Neural progenitor cell (in vitro differentiated cells): ENCODE measurements around the gene PRKCE. TPM values are rescaled to one million over a fixed set of nuclear protein-coding genes. Genes with fewer than 3 reads are reported as not detected.

Experiments
- DNase-seq: peaks from one replicate; pipeline ENCODE4 v3.0.0-alpha.2; 2016; ENCODE audit warnings: low spot score
- H2AFZ ChIP-seq: fragments of 200-600 bp; sonication (generic); replicated peaks from 2 replicates; pipeline ENCODE4 v1.6.1; 2016; ENCODE audit warnings: antibody characterized with exemption
- H3F3A ChIP-seq: fragments of 200-600 bp; sonication (generic); 2 replicates; pipeline ENCODE4 v1.6.1; 2016; ENCODE audit warnings: antibody characterized with exemption, low read depth
- H3K27ac ChIP-seq: fragments of 200-600 bp; sonication (generic); 2 replicates; pipeline ENCODE4 v1.5.1; 2016; ENCODE audit warnings: mild to moderate bottlenecking
- H3K27me3 ChIP-seq: fragments of 200-600 bp; sonication (generic); 2 replicates; pipeline ENCODE4 v1.6.1; 2016; ENCODE audit warnings: mild to moderate bottlenecking, moderate library complexity
- H3K36me3 ChIP-seq: fragments of 200-600 bp; sonication (generic); 2 replicates; pipeline ENCODE4 v1.5.1; 2016
- H3K4me1 ChIP-seq: fragments of 200-600 bp; sonication (generic); 2 replicates; pipeline ENCODE4 v1.6.1; 2016; ENCODE audit warnings: mixed run types
- H3K4me2 ChIP-seq: fragments of 200-600 bp; sonication (generic); 2 replicates; pipeline ENCODE4 v1.6.1; 2016
- H3K4me3 ChIP-seq: fragments of 200-600 bp; sonication (generic); 2 replicates; pipeline ENCODE4 v1.5.1; 2016
- H3K79me2 ChIP-seq: fragments of 200-600 bp; sonication (generic); 2 replicates; pipeline ENCODE4 v1.6.1; 2016; ENCODE audit warnings: low read depth
- H3K9ac ChIP-seq: fragments of 200-600 bp; sonication (generic); 2 replicates; pipeline ENCODE4 v1.6.1; 2016
- H3K9me3 ChIP-seq: fragments of 200-600 bp; sonication (generic); 2 replicates; pipeline ENCODE4 v1.5.1; 2016; ENCODE audit warnings: low read depth
- H4K20me1 ChIP-seq: fragments of 200-600 bp; sonication (generic); 2 replicates; pipeline ENCODE4 v1.6.1; 2016; ENCODE audit warnings: low read depth
- H3K27ac Mint-ChIP-seq: 3 replicates; pipeline ENCODE4 v1.8.0; 2021; ENCODE audit warnings: mixed read lengths
- H3K27me3 Mint-ChIP-seq: 2 replicates; pipeline ENCODE4 v1.8.0; 2022; ENCODE audit warnings: low read depth, mild to moderate bottlenecking, inconsistent platforms, moderate library complexity, mixed read lengths; ENCODE audit not compliant: insufficient read depth
- H3K36me3 Mint-ChIP-seq: 3 replicates; pipeline ENCODE4 v1.8.0; 2021; ENCODE audit warnings: mixed read lengths
- H3K4me1 Mint-ChIP-seq: 3 replicates; pipeline ENCODE4 v1.8.0; 2021; ENCODE audit warnings: mixed read lengths
- H3K4me3 Mint-ChIP-seq: 3 replicates; pipeline ENCODE4 v1.8.0; 2021; ENCODE audit warnings: mild to moderate bottlenecking, moderate library complexity, mixed read lengths
- H3K9me3 Mint-ChIP-seq: 3 replicates; pipeline ENCODE4 v1.8.0; 2020; ENCODE audit warnings: mixed read lengths
- CTCF ChIP-seq: fragments of 200-600 bp; sonication (generic); IDR thresholded peaks from 2 replicates; pipeline ENCODE4 v1.5.1; 2017; ENCODE audit warnings: antibody characterized with exemption, mild to moderate bottlenecking
- EZH2 ChIP-seq: fragments of 200-600 bp; sonication (generic); IDR thresholded peaks from 2 replicates; pipeline ENCODE4 v1.6.1; 2017; ENCODE audit warnings: antibody characterized with exemption, mild to moderate bottlenecking, moderate library complexity
- EZH2phosphoT487 ChIP-seq: fragments of 200-600 bp; sonication (generic); IDR thresholded peaks from 2 replicates; pipeline ENCODE4 v1.6.1; 2017; ENCODE audit warnings: antibody characterized with exemption
- total RNA-seq: library from RNA; depleted of rRNA; stranded (reverse); fragments of >200 nt; gene quantifications from 2 replicates; pipeline ENCODE4 v1.2.3, GENCODE V29; 2015; ENCODE audit warnings: low replicate concordance

PRKCE gene
- total RNA-seq, 1 donor from 2014 or later = 4.1 TPM

GRCh38 chr2:45816272-45816671 is 164.8 kb downstream of the PRKCE start:
- no peaks in the 10 kb centered on the region for H3K9me3 ChIP-seq
- H3K4me1 ChIP-seq = peaks cover 48% of the 10 kb centered on the region
- H3K36me3 ChIP-seq = no peaks in the 10 kb centered on the region
- peaks cover 2% of the 10 kb centered on the region for H3K36me3 Mint-ChIP-seq
- no peak overlapping the region for H3K27ac Mint-ChIP-seq
- no peaks in the 10 kb centered on the region for H3K27me3 ChIP-seq
- no peak overlapping the region for H2AFZ ChIP-seq
- no peak overlapping the region for H3K27ac ChIP-seq
- H3K9ac ChIP-seq = no peak overlapping the region
- TF ChIP-seq EZH2 (no peak), EZH2phosphoT487 (no peak), CTCF (no peak)
- DNase-seq = no peak
- no peaks in the 10 kb centered on the region for H4K20me1 ChIP-seq
- H3K79me2 ChIP-seq = no peaks in the 10 kb centered on the region
- no peak overlapping the region for H3K4me2 ChIP-seq
- H3K9me3 Mint-ChIP-seq = no peaks in the 10 kb centered on the region
- no peak overlapping the region for H3K4me3 Mint-ChIP-seq
- H3K4me1 Mint-ChIP-seq = peaks cover 47% of the 10 kb centered on the region
- H3K27me3 Mint-ChIP-seq = peaks cover 6% of the 10 kb centered on the region
- no peak overlapping the region for H3K4me3 ChIP-seq
- peaks cover 24% of the 10 kb centered on the region for H3F3A ChIP-seq

- Histone ChIP-seq H3K27ac (no peak overlapping the region), H3K36me3 (no peaks in the 10 kb centered on the region), H3K27me3 (no peaks in the 10 kb centered on the region), H3K4me2 (no peak overlapping the region), H3F3A (peaks cover 24% of the 10 kb centered on the region), H3K9me3 (no peaks in the 10 kb centered on the region), H2AFZ (no peak overlapping the region), H4K20me1 (no peaks in the 10 kb centered on the region), H3K9ac (no peak overlapping the region), H3K79me2 (no peaks in the 10 kb centered on the region), H3K4me3 (no peak overlapping the region), H3K4me1 (peaks cover 35% of the 10 kb centered on the region)
- TF ChIP-seq EZH2phosphoT487 = no peak
- no peak for TF ChIP-seq CTCF
- TF ChIP-seq EZH2 = no peak
- peaks cover 2% of the 10 kb centered on the region for H3K36me3 Mint-ChIP-seq
- peaks cover 43% of the 10 kb centered on the region for H3K4me1 Mint-ChIP-seq
- H3K27ac Mint-ChIP-seq = no peak overlapping the region
- H3K27me3 Mint-ChIP-seq = peaks cover 6% of the 10 kb centered on the region
- DNase-seq = no peak
- no peaks in the 10 kb centered on the region for H3K9me3 Mint-ChIP-seq
- no peak overlapping the region for H3K4me3 Mint-ChIP-seq
These were observed 167.1 kb downstream of the PRKCE start for GRCh38 chr2:45818591-45818990.

GRCh38 chr2:45820048-45820447 is 168.6 kb downstream of the PRKCE start:
- Mint-ChIP-seq H3K27ac (no peak overlapping the region), H3K36me3 (peaks cover 2% of the 10 kb centered on the region)

More at GRCh38 chr2:45820048-45820447, 168.6 kb downstream of the PRKCE start:
- H3K27me3 Mint-ChIP-seq = peaks cover 6% of the 10 kb centered on the region
- TF ChIP-seq CTCF = no peak
- no peak for TF ChIP-seq EZH2phosphoT487
- TF ChIP-seq EZH2 = no peak
- H3K79me2 ChIP-seq = no peaks in the 10 kb centered on the region
- peaks cover 32% of the 10 kb centered on the region for H3K4me1 ChIP-seq
- no peak overlapping the region for H2AFZ ChIP-seq
- no peak overlapping the region for H3K9ac ChIP-seq
- no peak overlapping the region for H3K27ac ChIP-seq
- no peaks in the 10 kb centered on the region for H3K36me3 ChIP-seq
- no peak overlapping the region for H3K4me2 ChIP-seq
- H3K9me3 Mint-ChIP-seq = no peaks in the 10 kb centered on the region
- no peaks in the 10 kb centered on the region for H3K9me3 ChIP-seq
- no peak overlapping the region for H3K4me3 ChIP-seq
- no peaks in the 10 kb centered on the region for H3K27me3 ChIP-seq
- no peak overlapping the region for H3K4me3 Mint-ChIP-seq
- peaks cover 28% of the 10 kb centered on the region for H3F3A ChIP-seq
- DNase-seq = no peak
- H4K20me1 ChIP-seq = no peaks in the 10 kb centered on the region
- peaks cover 39% of the 10 kb centered on the region for H3K4me1 Mint-ChIP-seq
